ENCODE data around the gene ABO. TPM values are rescaled to one million over a fixed set of nuclear protein-coding genes. Genes with fewer than 3 reads are reported as not detected.

The ABO gene
- total RNA-seq, 1 experiment from 2014 or later = 0.15 TPM

- TF ChIP-seq MLX (CRISPR knock-in tag; IDR thresholded peaks at IDR 0.05) (no peak), E2F4 (CRISPR knock-in tag; IDR thresholded peaks at IDR 0.05; ENCODE audit: borderline replicate concordance, low read depth) (no peak)
- TF ChIP-seq, protein P1, sequence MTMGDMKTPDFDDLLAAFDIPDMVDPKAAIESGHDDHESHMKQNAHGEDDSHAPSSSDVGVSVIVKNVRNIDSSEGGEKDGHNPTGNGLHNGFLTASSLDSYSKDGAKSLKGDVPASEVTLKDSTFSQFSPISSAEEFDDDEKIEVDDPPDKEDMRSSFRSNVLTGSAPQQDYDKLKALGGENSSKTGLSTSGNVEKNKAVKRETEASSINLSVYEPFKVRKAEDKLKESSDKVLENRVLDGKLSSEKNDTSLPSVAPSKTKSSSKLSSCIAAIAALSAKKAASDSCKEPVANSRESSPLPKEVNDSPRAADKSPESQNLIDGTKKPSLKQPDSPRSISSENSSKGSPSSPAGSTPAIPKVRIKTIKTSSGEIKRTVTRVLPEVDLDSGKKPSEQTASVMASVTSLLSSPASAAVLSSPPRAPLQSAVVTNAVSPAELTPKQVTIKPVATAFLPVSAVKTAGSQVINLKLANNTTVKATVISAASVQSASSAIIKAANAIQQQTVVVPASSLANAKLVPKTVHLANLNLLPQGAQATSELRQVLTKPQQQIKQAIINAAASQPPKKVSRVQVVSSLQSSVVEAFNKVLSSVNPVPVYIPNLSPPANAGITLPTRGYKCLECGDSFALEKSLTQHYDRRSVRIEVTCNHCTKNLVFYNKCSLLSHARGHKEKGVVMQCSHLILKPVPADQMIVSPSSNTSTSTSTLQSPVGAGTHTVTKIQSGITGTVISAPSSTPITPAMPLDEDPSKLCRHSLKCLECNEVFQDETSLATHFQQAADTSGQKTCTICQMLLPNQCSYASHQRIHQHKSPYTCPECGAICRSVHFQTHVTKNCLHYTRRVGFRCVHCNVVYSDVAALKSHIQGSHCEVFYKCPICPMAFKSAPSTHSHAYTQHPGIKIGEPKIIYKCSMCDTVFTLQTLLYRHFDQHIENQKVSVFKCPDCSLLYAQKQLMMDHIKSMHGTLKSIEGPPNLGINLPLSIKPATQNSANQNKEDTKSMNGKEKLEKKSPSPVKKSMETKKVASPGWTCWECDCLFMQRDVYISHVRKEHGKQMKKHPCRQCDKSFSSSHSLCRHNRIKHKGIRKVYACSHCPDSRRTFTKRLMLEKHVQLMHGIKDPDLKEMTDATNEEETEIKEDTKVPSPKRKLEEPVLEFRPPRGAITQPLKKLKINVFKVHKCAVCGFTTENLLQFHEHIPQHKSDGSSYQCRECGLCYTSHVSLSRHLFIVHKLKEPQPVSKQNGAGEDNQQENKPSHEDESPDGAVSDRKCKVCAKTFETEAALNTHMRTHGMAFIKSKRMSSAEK (CRISPR knock-in tag; IDR thresholded peaks at IDR 0.05; ENCODE audit: borderline replicate concordance) = no peak
Measured at GRCh38 chr9:133277467-133277866, 2.5 kb upstream of the ABO start (continued).

- CTCF ChIA-PET = interaction anchor here (2.3 to 3.9 kb wide), 2 partner anchors 38 to 90 kb away, joined by 18 to 50 read pairs; no protein-coding TSS in a partner anchor
- POLR2A ChIA-PET = no interaction called here
- H3K36me3 Mint-ChIP-seq = peaks cover 3% of the 10 kb centered on the region
- ATAC-seq = no peak
- DNase-seq (ENCODE audit: low spot score) = no peak
- TF ChIP-seq SOX15 (CRISPR knock-in tag; IDR thresholded peaks at IDR 0.05) (no peak), ZNF219 (CRISPR knock-in tag; IDR thresholded peaks at IDR 0.05; ENCODE audit: borderline replicate concordance) (no peak), ETV6 (CRISPR knock-in tag; IDR thresholded peaks at IDR 0.05) (no peak), CREB1 (CRISPR knock-in tag; IDR thresholded peaks at IDR 0.05) (no peak), RORB (CRISPR knock-in tag; IDR thresholded peaks at IDR 0.05) (no peak), MAX (CRISPR knock-in tag; IDR thresholded peaks at IDR 0.05) (no peak)
- TF ChIP-seq, protein P2, sequence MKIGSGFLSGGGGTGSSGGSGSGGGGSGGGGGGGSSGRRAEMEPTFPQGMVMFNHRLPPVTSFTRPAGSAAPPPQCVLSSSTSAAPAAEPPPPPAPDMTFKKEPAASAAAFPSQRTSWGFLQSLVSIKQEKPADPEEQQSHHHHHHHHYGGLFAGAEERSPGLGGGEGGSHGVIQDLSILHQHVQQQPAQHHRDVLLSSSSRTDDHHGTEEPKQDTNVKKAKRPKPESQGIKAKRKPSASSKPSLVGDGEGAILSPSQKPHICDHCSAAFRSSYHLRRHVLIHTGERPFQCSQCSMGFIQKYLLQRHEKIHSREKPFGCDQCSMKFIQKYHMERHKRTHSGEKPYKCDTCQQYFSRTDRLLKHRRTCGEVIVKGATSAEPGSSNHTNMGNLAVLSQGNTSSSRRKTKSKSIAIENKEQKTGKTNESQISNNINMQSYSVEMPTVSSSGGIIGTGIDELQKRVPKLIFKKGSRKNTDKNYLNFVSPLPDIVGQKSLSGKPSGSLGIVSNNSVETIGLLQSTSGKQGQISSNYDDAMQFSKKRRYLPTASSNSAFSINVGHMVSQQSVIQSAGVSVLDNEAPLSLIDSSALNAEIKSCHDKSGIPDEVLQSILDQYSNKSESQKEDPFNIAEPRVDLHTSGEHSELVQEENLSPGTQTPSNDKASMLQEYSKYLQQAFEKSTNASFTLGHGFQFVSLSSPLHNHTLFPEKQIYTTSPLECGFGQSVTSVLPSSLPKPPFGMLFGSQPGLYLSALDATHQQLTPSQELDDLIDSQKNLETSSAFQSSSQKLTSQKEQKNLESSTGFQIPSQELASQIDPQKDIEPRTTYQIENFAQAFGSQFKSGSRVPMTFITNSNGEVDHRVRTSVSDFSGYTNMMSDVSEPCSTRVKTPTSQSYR (CRISPR knock-in tag; IDR thresholded peaks at IDR 0.05) = no peak
- H3K9me3 Mint-ChIP-seq = peaks cover 27% of the 10 kb centered on the region
- no peak overlapping the region for H3K4me3 Mint-ChIP-seq
- no peak overlapping the region for H3K27ac Mint-ChIP-seq
- H3K27me3 Mint-ChIP-seq (ENCODE audit: low read depth) = peaks cover 80% of the 10 kb centered on the region
- H3K4me1 Mint-ChIP-seq = no peaks in the 10 kb centered on the region
Measured at GRCh38 chr9:133276923-133277322, 1.9 kb upstream of the ABO start.

DNA sequence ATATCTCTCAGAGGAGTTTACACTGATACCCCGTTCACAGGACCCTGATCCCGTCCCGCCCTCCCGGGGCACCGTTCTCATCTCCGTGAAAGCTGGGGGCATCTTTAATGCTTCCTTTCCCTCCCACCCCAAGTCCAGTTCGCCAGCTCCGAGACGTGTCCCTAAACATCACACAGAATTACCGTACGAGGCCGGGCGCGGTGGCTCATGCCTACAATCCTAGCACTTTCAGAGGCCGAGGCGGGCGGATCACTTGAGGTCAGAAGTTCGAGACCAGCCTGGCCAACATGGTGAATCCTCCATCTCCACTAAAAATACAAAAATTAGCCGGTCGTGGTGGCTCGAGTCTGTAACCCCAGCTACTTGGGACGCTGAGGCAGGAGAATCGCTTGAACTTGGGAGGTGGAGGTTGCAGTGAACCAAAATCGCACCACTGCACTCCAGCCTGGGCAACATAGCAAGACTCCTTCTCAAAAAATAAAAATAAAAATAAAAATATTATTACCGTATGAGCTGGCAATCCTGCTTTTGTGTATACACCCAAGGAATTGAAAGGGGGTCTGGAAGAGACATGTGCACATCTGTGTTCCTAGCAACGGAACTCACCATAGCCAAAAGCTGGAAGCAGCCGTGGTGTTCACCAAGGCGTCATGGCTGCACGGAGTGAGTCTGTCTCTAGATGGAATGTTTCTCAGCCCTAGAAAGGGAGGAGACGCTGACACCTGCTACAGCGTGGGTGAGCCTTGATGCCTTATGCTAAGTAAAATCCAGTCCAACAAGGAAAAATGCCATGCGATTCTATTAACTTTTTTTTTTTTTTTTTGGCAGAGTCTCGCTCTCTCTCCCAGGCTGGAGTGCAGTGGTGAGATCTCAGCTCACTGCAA lies 1.2 kb upstream of the ABO start:
- Mint-ChIP-seq H3K4me1 (no peaks in the 10 kb centered on the region), H3K36me3 (peaks cover 3% of the 10 kb centered on the region), H3K27me3 (ENCODE audit: low read depth) (peaks cover 85% of the 10 kb centered on the region), H3K9me3 (peaks cover 27% of the 10 kb centered on the region), H3K4me3 (peak overlapping the region; percentile 72), H3K27ac (no peak overlapping the region)
- ATAC-seq = no peak
- ChIA-PET CTCF (interaction anchor here (1.2 to 3.9 kb wide), 4 partner anchors 12 to 89 kb away, joined by 4 to 50 read pairs (median 12); no protein-coding TSS in a partner anchor), POLR2A (no interaction called here)
- DNase-seq (ENCODE audit: low spot score) = no peak
- TF ChIP-seq TP53 (CRISPR knock-in tag; IDR thresholded peaks at IDR 0.05) (no peak), NFYB (CRISPR knock-in tag; conservative IDR thresholded peaks at IDR 0.05; ENCODE audit: low read depth) (no peak), NR3C1 (CRISPR knock-in tag; conservative IDR thresholded peaks at IDR 0.05; ENCODE audit: low read depth) (no peak), ZNF317 (CRISPR knock-in tag; IDR thresholded peaks at IDR 0.05; ENCODE audit: borderline replicate concordance, low read depth) (no peak), ZNF121 (CRISPR knock-in tag; IDR thresholded peaks at IDR 0.05) (no peak), PRRX2 (CRISPR knock-in tag; IDR thresholded peaks at IDR 0.05) (no peak)
- TF ChIP-seq, protein P3, sequence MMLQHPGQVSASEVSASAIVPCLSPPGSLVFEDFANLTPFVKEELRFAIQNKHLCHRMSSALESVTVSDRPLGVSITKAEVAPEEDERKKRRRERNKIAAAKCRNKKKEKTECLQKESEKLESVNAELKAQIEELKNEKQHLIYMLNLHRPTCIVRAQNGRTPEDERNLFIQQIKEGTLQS (CRISPR knock-in tag; conservative IDR thresholded peaks at IDR 0.05) = no peak
- TF ChIP-seq, protein P4, sequence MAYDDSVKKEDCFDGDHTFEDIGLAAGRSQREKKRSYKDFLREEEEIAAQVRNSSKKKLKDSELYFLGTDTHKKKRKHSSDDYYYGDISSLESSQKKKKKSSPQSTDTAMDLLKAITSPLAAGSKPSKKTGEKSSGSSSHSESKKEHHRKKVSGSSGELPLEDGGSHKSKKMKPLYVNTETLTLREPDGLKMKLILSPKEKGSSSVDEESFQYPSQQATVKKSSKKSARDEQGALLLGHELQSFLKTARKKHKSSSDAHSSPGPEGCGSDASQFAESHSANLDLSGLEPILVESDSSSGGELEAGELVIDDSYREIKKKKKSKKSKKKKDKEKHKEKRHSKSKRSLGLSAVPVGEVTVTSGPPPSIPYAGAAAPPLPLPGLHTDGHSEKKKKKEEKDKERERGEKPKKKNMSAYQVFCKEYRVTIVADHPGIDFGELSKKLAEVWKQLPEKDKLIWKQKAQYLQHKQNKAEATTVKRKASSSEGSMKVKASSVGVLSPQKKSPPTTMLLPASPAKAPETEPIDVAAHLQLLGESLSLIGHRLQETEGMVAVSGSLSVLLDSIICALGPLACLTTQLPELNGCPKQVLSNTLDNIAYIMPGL (CRISPR knock-in tag; IDR thresholded peaks at IDR 0.05) = no peak

Data from WTC11 (cell line).